ENCODE data around the gene ARHGAP23. TPM values are rescaled to one million over a fixed set of nuclear protein-coding genes. Genes with fewer than 3 reads are reported as not detected.

ARHGAP23 gene
- total RNA-seq: 10 to 100 TPM; 22.7 to 70.9 (median 30.1) TPM

- ATAC-seq (ENCODE audit: low FRiP score) (peak; percentile 31), DNase-seq (ENCODE audit: low spot score) (no peak)
- no peak for TF ChIP-seq CTCF (IDR thresholded peaks at IDR 0.05)
These were observed at the start of gene ARHGAP23 for GRCh38 chr17:38428112-38428642. Gene ARHGAP23, plus strand, starts transcription at chr17:38428464. Its CDS starts 22 bp downstream, at chr17:38428486.

- no peak for TF ChIP-seq CTCF (IDR thresholded peaks at IDR 0.05)
- no peak for ATAC-seq (ENCODE audit: low FRiP score)
- DNase-seq (ENCODE audit: low spot score): no peak
These were observed 48.8 kb upstream of the ARHGAP23 start for GRCh38 chr17:38379448-38379847.

DNA sequence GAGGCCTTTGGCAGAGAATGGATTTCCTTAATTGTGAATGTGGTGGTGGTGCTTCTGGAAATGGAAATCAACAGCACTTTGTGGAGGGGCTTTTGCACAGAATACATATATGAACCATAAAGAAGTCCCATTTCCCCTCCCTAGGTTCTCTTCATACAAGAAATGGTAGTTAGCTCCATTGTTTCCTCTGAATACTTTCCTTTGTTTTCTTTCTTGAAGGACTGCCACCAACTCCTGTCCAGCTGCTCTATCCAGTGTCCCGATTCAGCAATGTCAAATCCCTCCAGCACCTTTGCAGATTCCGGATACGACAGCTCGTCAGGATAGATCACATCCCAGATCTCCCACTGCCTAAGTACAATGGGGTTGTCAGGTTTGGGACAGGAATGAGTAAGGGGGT lies 33.2 kb upstream of the ARHGAP23 start:
- no peak for TF ChIP-seq CTCF (IDR thresholded peaks at IDR 0.05)
- ATAC-seq (ENCODE audit: low FRiP score) (no peak), DNase-seq (ENCODE audit: low spot score) (no peak)

- no peak for TF ChIP-seq CTCF (IDR thresholded peaks at IDR 0.05)
- DNase-seq (ENCODE audit: low spot score) (no peak), ATAC-seq (ENCODE audit: low FRiP score) (no peak)
These were observed 31.0 kb upstream of the ARHGAP23 start for GRCh38 chr17:38397227-38397626.

DNA sequence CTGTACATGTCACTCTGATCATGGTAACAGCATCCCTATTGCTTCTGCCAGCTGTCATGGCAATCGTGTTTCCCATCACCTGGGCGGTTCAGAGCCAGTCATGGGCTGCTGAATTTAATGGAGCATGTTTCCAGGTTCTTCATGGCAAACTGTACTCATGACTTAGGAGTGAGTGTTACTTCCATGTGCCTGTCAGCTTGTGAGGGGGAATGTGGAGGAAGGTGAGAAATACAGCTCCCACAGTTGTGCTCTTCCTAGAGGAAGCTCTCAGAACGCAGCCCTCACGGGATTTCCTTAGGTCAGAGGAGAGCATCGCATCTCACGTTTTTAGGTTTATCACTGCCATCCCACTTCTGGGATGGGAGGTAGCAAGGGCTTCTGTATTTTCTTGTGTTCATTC lies 28.0 kb upstream of the ARHGAP23 start:
- DNase-seq (ENCODE audit: low spot score) (no peak), ATAC-seq (ENCODE audit: low FRiP score) (no peak)
- no peak for TF ChIP-seq CTCF (IDR thresholded peaks at IDR 0.05)

GRCh38 chr17:38401459-38401858 lies 26.8 kb upstream of the ARHGAP23 start:
- DNase-seq (ENCODE audit: low spot score): no peak
- no peak for ATAC-seq (ENCODE audit: low FRiP score)
- no peak for TF ChIP-seq CTCF (IDR thresholded peaks at IDR 0.05)

DNA sequence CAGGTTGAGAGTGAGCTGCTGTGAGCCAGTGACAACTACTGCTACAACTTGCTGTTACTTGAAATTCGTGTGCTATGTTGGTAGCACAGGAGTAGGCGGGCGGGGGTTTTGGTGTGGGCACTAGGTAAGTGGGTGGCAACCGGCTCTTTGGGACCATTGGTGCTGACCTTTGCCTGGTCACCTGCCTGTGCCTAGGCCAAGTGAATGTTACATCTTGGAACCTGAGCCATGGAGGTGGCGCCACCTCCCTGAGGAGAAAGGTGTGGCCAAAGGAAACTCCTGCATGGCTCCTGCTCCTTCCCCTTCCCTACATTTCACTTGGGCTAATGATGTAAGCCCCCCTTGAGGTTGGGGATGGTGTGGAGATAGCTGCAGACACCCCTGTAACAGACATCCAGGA lies 25.4 kb upstream of the ARHGAP23 start:
- DNase-seq (ENCODE audit: low spot score) (no peak), ATAC-seq (ENCODE audit: low FRiP score) (no peak)
- no peak for TF ChIP-seq CTCF (IDR thresholded peaks at IDR 0.05)

All from omental fat pad (tissue), 4 donors.